Endothelial cell of umbilical vein (primary cell): ENCODE measurements around the gene ACOX1.

Source experiments
- CTCF ChIP-seq, 2 donors: IDR thresholded peaks; 1 replicate in 1 of 2; 2 replicates in 1 of 2; pipeline ENCODE4 v1.5.1; 2011; ENCODE audit warnings: low read length in 2 of 2, mild to moderate bottlenecking in 2 of 2, moderate library complexity in 2 of 2, control low read depth in 1 of 2, inconsistent platforms in 1 of 2, low read depth in 1 of 2; ENCODE audit not compliant: insufficient read depth in 1 of 2; ENCODE audit errors: extremely low read depth in 1 of 2
- EZH2 ChIP-seq: IDR thresholded peaks from 2 replicates; pipeline ENCODE4 v1.6.1; 2012; ENCODE audit warnings: borderline replicate concordance, low read depth, mild to moderate bottlenecking, moderate library complexity, low read length, inconsistent platforms; ENCODE audit not compliant: severe bottlenecking
- GATA2 ChIP-seq: IDR thresholded peaks from 2 replicates; pipeline ENCODE4 v1.7.0; 2011; ENCODE audit warnings: low read depth, mild to moderate bottlenecking, moderate library complexity, mixed read lengths, low read length; ENCODE audit not compliant: insufficient read length, insufficient read depth
- POLR2A ChIP-seq: IDR thresholded peaks from 2 replicates; pipeline ENCODE4 v1.6.1; 2012; ENCODE audit warnings: low read depth, mild to moderate bottlenecking, control low read depth, low read length
- POLR2AphosphoS5 ChIP-seq: IDR thresholded peaks from 2 replicates; pipeline ENCODE4 v1.6.1; 2012; ENCODE audit warnings: low read depth, mild to moderate bottlenecking, control low read depth, low read length, moderate library complexity; ENCODE audit not compliant: insufficient read depth

- no peak for TF ChIP-seq POLR2AphosphoS5
- no peak for TF ChIP-seq EZH2
- no peak for TF ChIP-seq CTCF (IDR thresholded peaks at IDR 0.05; ENCODE audit: extremely low read depth in 1 of 2, insufficient read depth in 1 of 2, low read depth in 1 of 2, low read length in 2 of 2)
- TF ChIP-seq POLR2A: no peak
- TF ChIP-seq GATA2: no peak
Measured at GRCh38 chr17:75914643-75915267, 64.2 kb downstream of the ACOX1 start.
